H1 (cell line): ENCODE measurements around the gene SSUH2. TPM values are rescaled to one million over a fixed set of nuclear protein-coding genes. Genes with fewer than 3 reads are reported as not detected.

ENCODE experiments used
- CHD7 ChIP-seq: fragments of 300-600 bp; sonication (generic); IDR thresholded peaks from 2 replicates; pipeline ENCODE4 v1.7.1; 2012; ENCODE audit warnings: low read length, moderate library complexity, mild to moderate bottlenecking, inconsistent platforms; ENCODE audit not compliant: insufficient replicate concordance
- CREB1 ChIP-seq: IDR thresholded peaks from 2 replicates; pipeline ENCODE4 v1.6.1; 2012; ENCODE audit warnings: inconsistent platforms
- GTF2F1 ChIP-seq: IDR thresholded peaks from 2 replicates; pipeline ENCODE4 v1.6.1; 2012; ENCODE audit warnings: low read depth, low read length, improper control_type of control experiment, borderline replicate concordance
- JUN ChIP-seq: IDR thresholded peaks from 2 replicates; pipeline ENCODE4 v1.6.1; 2011; ENCODE audit warnings: low read depth, mild to moderate bottlenecking, improper control_type of control experiment, low read length
- JUND ChIP-seq: IDR thresholded peaks from 2 replicates; pipeline ENCODE4 v1.6.1; 2011; ENCODE audit warnings: mild to moderate bottlenecking, improper control_type of control experiment, low read length
- NRF1 ChIP-seq: IDR thresholded peaks from 2 replicates; pipeline ENCODE4 v1.6.1; 2011; ENCODE audit warnings: mild to moderate bottlenecking, low read depth, low read length, improper control_type of control experiment
- POLR2A ChIP-seq, 2 experiments: IDR thresholded peaks; 1 replicate in 1 of 2; 2 replicates in 1 of 2; pipeline ENCODE4 v1.6.1; 2011; ENCODE audit warnings: low read depth in 2 of 2, low read length in 2 of 2, mild to moderate bottlenecking in 2 of 2; ENCODE audit errors: control extremely low read depth in 1 of 2
- SIX5 ChIP-seq: IDR thresholded peaks from 2 replicates; pipeline ENCODE4 v1.6.1; 2011; ENCODE audit warnings: mild to moderate bottlenecking, low read depth, low read length
- SUZ12 ChIP-seq: fragments of 200-600 bp; sonication (generic); IDR thresholded peaks from 2 replicates; pipeline ENCODE4 v1.6.1; 2012; ENCODE audit warnings: mild to moderate bottlenecking, inconsistent platforms, low read length, moderate library complexity, mixed read lengths
- USF2 ChIP-seq: IDR thresholded peaks from 2 replicates; pipeline ENCODE4 v1.6.1; 2011; ENCODE audit warnings: low read length, improper control_type of control experiment
- polyA plus RNA-seq, 7 experiments: library from polyadenylated mRNA; depleted of rRNA in 3 of 7; stranded (reverse) in 5 of 7; unstranded in 2 of 7; fragments of >200 nt in 5 of 7; fragments of 200-250 nt in 2 of 7; gene quantifications; 1 replicate in 5 of 7; 2 replicates in 1 of 7; 4 replicates in 1 of 7; pipeline versions ENCODE4 v1.2.1 to v1.2.3, GENCODE V29; 2011 to 2013; ENCODE audit warnings: missing spikeins in 2 of 7, mixed read lengths in 2 of 7
- total RNA-seq: library from RNA; stranded (reverse); fragmentation: NEBNext Ultra II Directional; extraction: Animal tissue kit (Norgen Biotek cat#: 25700); gene quantifications from 2 replicates; pipeline ENCODE4 v1.2.1, GENCODE V29; 2021

Gene SSUH2
- total and polyA plus RNA-seq, 2 of the 8 experiments (the other 6 are each of a cell fraction or from before 2014, with no cell fraction given), result 0.62 to 0.69 TPM

GRCh38 chr3:8622873-8623691, 21.5 kb downstream of the SSUH2 start (continued):
- no peak for TF ChIP-seq CHD7
- no peak for TF ChIP-seq SIX5
- no peak for TF ChIP-seq USF2
- no peak for TF ChIP-seq CREB1
- no peak for TF ChIP-seq POLR2A (IDR thresholded peaks at IDR 0.05; ENCODE audit: control extremely low read depth in 1 of 2, low read depth in 2 of 2, low read length in 2 of 2)
- TF ChIP-seq JUND, result 0 out of 2 replicates have a peak, but pooled peaks have one; percentile 16
- TF ChIP-seq NRF1, result no peak
- no peak for TF ChIP-seq GTF2F1
- TF ChIP-seq SUZ12, result no peak
- 0 out of 2 replicates have a peak, but pooled peaks have one; percentile 20 for TF ChIP-seq JUN
